Muscle layer of duodenum (tissue), 2 donors: ENCODE results near the gene STX8.

Experiments
- H3K27ac ChIP-seq: one replicate; pipeline ENCODE4 v1.7.0; 2013; ENCODE audit warnings: mild to moderate bottlenecking, low read length
- H3K27me3 ChIP-seq: one replicate; pipeline ENCODE4 v1.7.0; 2013; ENCODE audit warnings: low read depth, mild to moderate bottlenecking, control low read depth, low read length
- H3K36me3 ChIP-seq, 2 donors: one replicate each; pipeline ENCODE4 v1.7.0; 2013; ENCODE audit warnings: low read length in 2 of 2, control low read depth in 1 of 2, mild to moderate bottlenecking in 1 of 2; ENCODE audit not compliant: insufficient read depth in 2 of 2, control insufficient read depth in 1 of 2
- H3K4me1 ChIP-seq, 2 donors: one replicate each; pipeline ENCODE4 v1.7.0; 2013; ENCODE audit warnings: low read length in 2 of 2, mild to moderate bottlenecking in 2 of 2, control low read depth in 1 of 2, moderate library complexity in 1 of 2; ENCODE audit not compliant: insufficient read depth in 2 of 2, control insufficient read depth in 1 of 2
- H3K4me3 ChIP-seq, 2 donors: one replicate each; pipeline ENCODE4 v1.7.0; 2013; ENCODE audit warnings: low read length in 2 of 2, low read depth in 1 of 2, mild to moderate bottlenecking in 1 of 2
- H3K9me3 ChIP-seq, 2 donors: one replicate each; pipeline ENCODE4 v1.7.0; 2013; ENCODE audit warnings: low read length in 2 of 2, control low read depth in 1 of 2, mild to moderate bottlenecking in 1 of 2; ENCODE audit not compliant: control insufficient read depth in 1 of 2
- donor health status: healthy.

STX8 gene

GRCh38 chr17:9241774-9242496 is 333.7 kb downstream of the STX8 start:
- peak overlapping the region in 1 of 2 donors; percentile 33 for H3K4me3 ChIP-seq
- H3K27me3 ChIP-seq = no peaks in the 10 kb centered on the region
- H3K36me3 ChIP-seq = no peaks in the 10 kb centered on the region
- peaks cover 14 to 49% of the 10 kb centered on the region in 2 donors for H3K4me1 ChIP-seq
- H3K27ac ChIP-seq = peak overlapping the region; percentile 88
- no peaks in the 10 kb centered on the region for H3K9me3 ChIP-seq

GRCh38 chr17:9241371-9241712 is 334.3 kb downstream of the STX8 start:
- peaks cover 0 to 3% of the 10 kb centered on the region in 2 donors for H3K36me3 ChIP-seq
- H3K4me1 ChIP-seq = peaks cover 13 to 49% of the 10 kb centered on the region in 2 donors
- no peaks in the 10 kb centered on the region for H3K27me3 ChIP-seq
- no peaks in the 10 kb centered on the region for H3K9me3 ChIP-seq
- H3K4me3 ChIP-seq = peak overlapping the region in 1 of 2 donors; percentile 33
- peak overlapping the region; percentile 88 for H3K27ac ChIP-seq

- Histone ChIP-seq H3K4me3 (peak overlapping the region in 1 of 2 donors; percentile 59), H3K27me3 (no peaks in the 10 kb centered on the region), H3K36me3 (peaks cover 0 to 3% of the 10 kb centered on the region in 2 donors), H3K4me1 (peaks cover 13 to 49% of the 10 kb centered on the region in 2 donors), H3K9me3 (no peaks in the 10 kb centered on the region), H3K27ac (peak overlapping the region; percentile 88)
Measured at GRCh38 chr17:9240659-9241370, 334.8 kb downstream of the STX8 start.

GRCh38 chr17:9239793-9240658 is 335.6 kb downstream of the STX8 start:
- Histone ChIP-seq H3K27me3 (no peaks in the 10 kb centered on the region), H3K27ac (peak overlapping the region; percentile 88), H3K4me1 (peaks cover 13 to 49% of the 10 kb centered on the region in 2 donors), H3K9me3 (no peaks in the 10 kb centered on the region), H3K36me3 (peaks cover 0 to 3% of the 10 kb centered on the region in 2 donors), H3K4me3 (peak overlapping the region; percentile 46 to 59)

GRCh38 chr17:9239246-9239792 is 336.3 kb downstream of the STX8 start:
- H3K4me1 ChIP-seq = peaks cover 11 to 47% of the 10 kb centered on the region in 2 donors
- H3K4me3 ChIP-seq = peak overlapping the region; percentile 46 to 53
- peaks cover 0 to 3% of the 10 kb centered on the region in 2 donors for H3K36me3 ChIP-seq
- no peaks in the 10 kb centered on the region for H3K9me3 ChIP-seq
- no peaks in the 10 kb centered on the region for H3K27me3 ChIP-seq
- peak overlapping the region; percentile 72 for H3K27ac ChIP-seq

GRCh38 chr17:9238340-9239245 is 337.0 kb downstream of the STX8 start:
- no peaks in the 10 kb centered on the region for H3K9me3 ChIP-seq
- peaks cover 11 to 41% of the 10 kb centered on the region in 2 donors for H3K4me1 ChIP-seq
- peaks cover 0 to 3% of the 10 kb centered on the region in 2 donors for H3K36me3 ChIP-seq
- H3K27ac ChIP-seq = peak overlapping the region; percentile 72
- peak overlapping the region in 1 of 2 donors; percentile 53 for H3K4me3 ChIP-seq
- no peaks in the 10 kb centered on the region for H3K27me3 ChIP-seq

GRCh38 chr17:9237661-9238301 is 337.8 kb downstream of the STX8 start:
- no peak overlapping the region for H3K4me3 ChIP-seq
- H3K36me3 ChIP-seq = peaks cover 0 to 3% of the 10 kb centered on the region in 2 donors
- no peaks in the 10 kb centered on the region for H3K27me3 ChIP-seq
- H3K9me3 ChIP-seq = no peaks in the 10 kb centered on the region
- H3K27ac ChIP-seq = no peak overlapping the region
- peaks cover 8 to 33% of the 10 kb centered on the region in 2 donors for H3K4me1 ChIP-seq

- Histone ChIP-seq H3K4me1 (peaks cover 7 to 33% of the 10 kb centered on the region in 2 donors), H3K36me3 (peaks cover 0 to 3% of the 10 kb centered on the region in 2 donors), H3K27ac (no peak overlapping the region), H3K27me3 (no peaks in the 10 kb centered on the region), H3K9me3 (no peaks in the 10 kb centered on the region), H3K4me3 (no peak overlapping the region)
Measured at GRCh38 chr17:9237053-9237410, 338.6 kb downstream of the STX8 start.

- H3K36me3 ChIP-seq = peaks cover 0 to 3% of the 10 kb centered on the region in 2 donors
- no peaks in the 10 kb centered on the region for H3K27me3 ChIP-seq
- no peak overlapping the region for H3K27ac ChIP-seq
- H3K4me1 ChIP-seq = peaks cover 7 to 33% of the 10 kb centered on the region in 2 donors
- H3K4me3 ChIP-seq = no peak overlapping the region
- H3K9me3 ChIP-seq = no peaks in the 10 kb centered on the region
Measured at GRCh38 chr17:9236286-9237052, 339.2 kb downstream of the STX8 start.
